Measurements from ENCODE around the gene PLK5.

The PLK5 gene

GRCh38 chr19:1580957-1581356 lies 57.1 kb downstream of the PLK5 start:
- no peak for DNase-seq

GRCh38 chr19:1582201-1582600 lies 58.3 kb downstream of the PLK5 start:
- no peak for DNase-seq

- no peak for DNase-seq
These were observed 60.8 kb downstream of the PLK5 start for GRCh38 chr19:1584500-1585242.

GRCh38 chr19:1585243-1585580 lies 61.3 kb downstream of the PLK5 start:
- DNase-seq = no peak
